ENCODE results near the gene PDZD11.
A peak's percentile ranks its signal among the peaks of the same experiment; 100 is the strongest.
"Not testable (repeated sequence)": the region's sequence is repeated elsewhere in the genome, so short reads cannot be mapped to it uniquely, and the experiment has no call there.

The PDZD11 gene

DNA sequence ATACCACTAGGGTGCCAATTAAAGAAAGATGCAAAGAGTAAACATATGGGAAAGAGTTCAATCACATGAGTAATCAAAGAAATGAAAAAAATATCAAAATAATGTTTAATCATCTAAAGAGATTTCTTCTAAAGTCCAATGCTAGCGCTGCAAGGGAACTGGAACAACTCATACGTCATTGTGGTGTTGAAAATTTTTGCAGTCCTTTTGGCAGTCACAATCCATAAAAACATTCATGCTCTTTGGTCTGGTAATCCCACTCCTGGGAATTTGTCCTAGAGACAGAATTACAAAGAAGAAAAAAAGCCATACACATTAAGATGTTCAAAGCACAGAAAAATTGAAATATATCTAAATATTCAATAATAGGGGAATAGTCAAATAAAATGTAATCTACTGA, 34.3 kb downstream of the PDZD11 start:
- DNase-seq: no peak

- DNase-seq: no peak
Measured at GRCh38 chrX:70254909-70255308, 34.8 kb downstream of the PDZD11 start.

GRCh38 chrX:70254063-70254400, 35.7 kb downstream of the PDZD11 start:
- no peak for DNase-seq

- peak; percentile 23 for DNase-seq
Measured at GRCh38 chrX:70253377-70254062, 36.2 kb downstream of the PDZD11 start.

GRCh38 chrX:70252491-70252890, 37.2 kb downstream of the PDZD11 start:
- DNase-seq: no peak

- no peak for DNase-seq
Measured at GRCh38 chrX:70247252-70247651, 42.5 kb downstream of the PDZD11 start.

GRCh38 chrX:70244881-70245280, 44.8 kb downstream of the PDZD11 start:
- DNase-seq: no peak

DNA sequence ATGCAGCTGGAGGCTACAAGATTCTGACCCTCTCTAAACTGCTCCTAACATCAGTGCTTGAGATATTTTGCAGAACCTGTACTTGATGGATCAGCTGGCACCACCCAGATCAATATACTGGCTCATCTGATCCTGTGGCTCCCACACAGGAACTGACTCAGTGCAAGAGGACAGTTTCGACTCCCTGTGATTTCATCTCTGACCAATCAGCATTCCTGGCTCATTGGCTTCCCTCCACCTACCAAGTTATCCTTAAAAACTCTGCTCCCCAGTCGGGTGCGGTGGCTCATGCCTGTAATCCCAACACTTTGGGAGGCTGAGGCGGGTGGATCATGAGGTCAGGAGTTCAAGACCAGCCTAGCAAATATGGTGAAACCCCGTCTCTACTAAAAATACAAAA, 46.1 kb downstream of the PDZD11 start:
- not testable (repeated sequence) for DNase-seq

GRCh38 chrX:70241501-70241900, 48.2 kb downstream of the PDZD11 start:
- no peak for DNase-seq

DNA sequence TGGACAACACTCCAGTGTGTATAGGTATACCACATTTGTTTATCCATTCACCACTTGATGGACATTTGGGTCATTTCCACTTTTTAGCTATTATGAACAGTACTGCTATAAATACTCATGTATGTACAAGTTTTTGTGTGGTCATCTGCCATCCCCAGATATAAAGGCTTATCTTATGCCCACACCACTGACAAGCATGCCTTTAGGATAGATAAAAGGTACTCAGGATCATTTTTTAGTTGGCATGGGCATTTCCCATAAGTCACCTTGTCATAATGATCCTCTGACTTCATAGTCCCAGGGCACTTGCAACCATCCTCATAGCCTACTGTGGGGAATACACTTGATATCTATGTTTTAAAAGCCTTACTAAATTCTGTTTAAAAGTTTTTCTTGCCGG, 49.0 kb downstream of the PDZD11 start:
- no peak for DNase-seq

Measured in NCI-H1105 treated with DMSO at 0.1 percent for 48 hours (cell line).